CD4-positive, alpha-beta memory T cell (primary cell): ENCODE results near the gene KRT15. TPM values are rescaled to one million over a fixed set of nuclear protein-coding genes. Genes with fewer than 3 reads are reported as not detected.

Source experiments
- microRNA-seq: library from miRNA; unstranded; fragments of <30 nt; microRNA quantifications from one replicate; pipeline ENCODE4 v1.2.0, GENCODE V29; 2021; ENCODE audit warnings: borderline replicate concordance, borderline number of aligned reads, borderline microRNAs expressed, mixed read lengths
- polyA plus RNA-seq, 2 donors: library from polyadenylated mRNA; unstranded; fragments of 300-500 nt; fragmentation: Illumina TruSeq; gene quantifications; one replicate each; pipeline ENCODE4 v1.2.3, GENCODE V29; 2021
- total RNA-seq, 2 experiments: library from RNA; stranded (reverse); gene quantifications; one replicate each; pipeline ENCODE4 v1.2.3, GENCODE V29; 2021

KRT15 gene
- total and polyA plus RNA-seq, 4 experiments from 2014 or later = not detected

Small RNAs within 50 kb of the gene (microRNA-seq; reads per million reads assigned to microRNA genes)
- not detected for gene MIR6510

Other genes with a start within 250 kb of the KRT15 start
- gene KRTAP9-7, start 243.2 kb downstream of the KRT15 start, total RNA-seq = not detected
- not detected for gene KRTAP9-7, start 243.2 kb downstream of the KRT15 start, polyA plus RNA-seq
- not detected for gene KRTAP29-1, start 216.0 kb downstream of the KRT15 start, total RNA-seq
- not detected for gene KRTAP29-1, start 216.0 kb downstream of the KRT15 start, polyA plus RNA-seq
- gene KRTAP16-1, start 209.6 kb downstream of the KRT15 start, total RNA-seq = under 1 TPM in 1 of 2 experiments, not detected in 1; 0.28 TPM
- gene KRTAP16-1, start 209.6 kb downstream of the KRT15 start, polyA plus RNA-seq = not detected
- not detected for gene KRTAP17-1, start 203.2 kb downstream of the KRT15 start, total RNA-seq
- not detected for gene KRTAP17-1, start 203.2 kb downstream of the KRT15 start, polyA plus RNA-seq
- not detected for gene KRT33A, start 168.1 kb downstream of the KRT15 start, total RNA-seq
- gene KRT33A, start 168.1 kb downstream of the KRT15 start, polyA plus RNA-seq = not detected
- not detected for gene KRT33B, start 149.1 kb downstream of the KRT15 start, total RNA-seq
- not detected for gene KRT33B, start 149.1 kb downstream of the KRT15 start, polyA plus RNA-seq
- gene KRT34, start 136.6 kb downstream of the KRT15 start, total RNA-seq = not detected
- gene KRT34, start 136.6 kb downstream of the KRT15 start, polyA plus RNA-seq = not detected
- not detected for gene KRT31, start 121.3 kb downstream of the KRT15 start, total RNA-seq
- gene KRT31, start 121.3 kb downstream of the KRT15 start, polyA plus RNA-seq = not detected
- not detected for gene KRT37, start 94.3 kb downstream of the KRT15 start, total RNA-seq
- gene KRT37, start 94.3 kb downstream of the KRT15 start, polyA plus RNA-seq = not detected
- not detected for gene KRT38, start 77.9 kb downstream of the KRT15 start, total RNA-seq
- not detected for gene KRT38, start 77.9 kb downstream of the KRT15 start, polyA plus RNA-seq
- not detected for gene KRT32, start 51.5 kb downstream of the KRT15 start, total RNA-seq
- not detected for gene KRT32, start 51.5 kb downstream of the KRT15 start, polyA plus RNA-seq
- not detected for gene KRT35, start 37.7 kb downstream of the KRT15 start, total RNA-seq
- gene KRT35, start 37.7 kb downstream of the KRT15 start, polyA plus RNA-seq = not detected
- gene KRT36, start 29.0 kb downstream of the KRT15 start, total RNA-seq = not detected
- gene KRT36, start 29.0 kb downstream of the KRT15 start, polyA plus RNA-seq = not detected
- not detected for gene KRT13, start 13.3 kb downstream of the KRT15 start, total RNA-seq
- gene KRT13, start 13.3 kb downstream of the KRT15 start, polyA plus RNA-seq = not detected
- not detected for gene KRT19, start 9.4 kb upstream of the KRT15 start, total RNA-seq
- not detected for gene KRT19, start 9.4 kb upstream of the KRT15 start, polyA plus RNA-seq
- gene KRT9, start 53.2 kb upstream of the KRT15 start, total RNA-seq = not detected
- gene KRT9, start 53.2 kb upstream of the KRT15 start, polyA plus RNA-seq = not detected
- gene KRT14, start 68.0 kb upstream of the KRT15 start, total RNA-seq = not detected
- gene KRT14, start 68.0 kb upstream of the KRT15 start, polyA plus RNA-seq = not detected
- not detected for gene KRT16, start 93.9 kb upstream of the KRT15 start, total RNA-seq
- not detected for gene KRT16, start 93.9 kb upstream of the KRT15 start, polyA plus RNA-seq
- not detected for gene KRT17, start 105.7 kb upstream of the KRT15 start, total RNA-seq
- gene KRT17, start 105.7 kb upstream of the KRT15 start, polyA plus RNA-seq = not detected
- 100 to 1,000 TPM; 776 to 839 TPM for gene EIF1, start 170.0 kb upstream of the KRT15 start, total RNA-seq
- gene EIF1, start 170.0 kb upstream of the KRT15 start, polyA plus RNA-seq = 1,000 to 10,000 TPM; 1,081 to 1,611 TPM
- gene GAST, start 193.4 kb upstream of the KRT15 start, total RNA-seq = not detected
- gene GAST, start 193.4 kb upstream of the KRT15 start, polyA plus RNA-seq = not detected
- under 1 TPM; 0.29 to 0.33 TPM for gene HAP1, start 215.8 kb upstream of the KRT15 start, total RNA-seq
- not detected for gene HAP1, start 215.8 kb upstream of the KRT15 start, polyA plus RNA-seq